GM18873 (cell line): ENCODE results near the gene ZFY.

Source experiments
- ATAC-seq: cut with Tn5 transposase; IDR thresholded peaks from one replicate; pipeline ENCODE4 v1.9.1; 2021; ENCODE audit warnings: mild to moderate bottlenecking, moderate library complexity, moderate number of reproducible peaks; ENCODE audit not compliant: unreplicated experiment, low FRiP score

The ZFY gene

GRCh38 chrY:2934861-2935715 lies at the start of gene ZFY:
ZFY (plus strand) TSS chrY:2935381; CDS start chrY:2953937, 18,556 bp downstream.
- no peak for ATAC-seq

DNA sequence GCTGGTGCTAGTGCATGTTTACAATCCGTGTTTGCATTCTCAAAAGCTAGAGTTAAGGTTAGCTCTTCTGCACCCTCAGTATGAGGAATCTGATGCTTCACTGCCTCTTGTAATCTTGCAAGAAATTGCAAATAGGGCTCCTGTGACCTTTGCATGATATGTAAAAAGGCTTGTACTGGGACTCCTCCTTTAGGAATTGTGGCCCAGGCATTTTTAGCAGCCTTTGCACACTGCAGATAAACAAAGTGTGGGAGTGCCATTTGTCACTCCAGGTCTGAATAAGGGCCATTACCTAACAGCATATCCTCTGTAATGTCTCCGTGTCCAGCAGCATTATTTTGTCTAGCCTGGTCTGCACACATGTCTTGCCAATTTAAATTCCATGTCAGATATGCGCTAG lies 49.3 kb upstream of the ZFY start:
- ATAC-seq = no peak

GRCh38 chrY:2887386-2887785 lies 47.8 kb upstream of the ZFY start:
- no peak for ATAC-seq

DNA sequence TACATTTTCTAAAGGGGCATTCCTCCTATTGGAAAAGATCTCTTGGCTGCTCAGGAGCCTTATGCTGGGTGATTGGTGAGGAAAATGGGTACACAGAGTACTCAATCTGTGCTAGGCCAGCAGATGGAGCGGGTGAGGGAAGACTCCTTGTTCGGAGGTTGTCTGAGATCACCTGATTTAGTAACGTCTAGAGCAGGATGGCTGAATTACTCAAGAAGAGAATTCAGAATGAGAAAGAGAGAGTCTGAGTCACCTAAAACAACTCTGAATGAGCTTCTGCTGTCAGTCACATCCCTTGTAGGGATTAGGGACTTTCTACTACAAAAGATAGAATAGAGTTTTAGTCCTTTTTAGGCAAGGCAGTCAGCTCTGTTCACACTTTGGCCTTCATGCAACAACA lies 47.2 kb upstream of the ZFY start:
- ATAC-seq = no peak

GRCh38 chrY:2893471-2893870 lies 41.7 kb upstream of the ZFY start:
- ATAC-seq = no peak

DNA sequence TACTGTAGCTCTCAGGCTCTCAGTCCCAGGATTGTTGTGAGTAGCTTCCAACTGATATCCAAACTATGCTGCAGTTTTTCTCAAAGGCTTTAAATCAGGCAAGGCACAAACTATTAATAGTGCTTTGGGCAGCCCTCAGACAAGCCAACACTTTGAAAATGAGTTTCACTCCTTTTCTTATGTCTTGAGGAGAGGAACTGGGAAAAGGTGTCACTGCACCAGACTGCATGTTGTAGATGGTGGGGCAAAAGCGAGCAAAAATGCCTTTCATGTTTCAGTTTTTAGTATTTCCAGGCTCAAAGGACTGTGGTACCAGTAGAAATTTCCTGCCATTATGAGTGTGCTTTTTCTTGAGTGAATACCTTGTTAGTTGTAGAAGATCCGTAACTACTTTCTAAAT lies 39.1 kb upstream of the ZFY start:
- no peak for ATAC-seq

- ATAC-seq = no peak
Observed at GRCh38 chrY:2907356-2907755, 27.8 kb upstream of the ZFY start.

DNA sequence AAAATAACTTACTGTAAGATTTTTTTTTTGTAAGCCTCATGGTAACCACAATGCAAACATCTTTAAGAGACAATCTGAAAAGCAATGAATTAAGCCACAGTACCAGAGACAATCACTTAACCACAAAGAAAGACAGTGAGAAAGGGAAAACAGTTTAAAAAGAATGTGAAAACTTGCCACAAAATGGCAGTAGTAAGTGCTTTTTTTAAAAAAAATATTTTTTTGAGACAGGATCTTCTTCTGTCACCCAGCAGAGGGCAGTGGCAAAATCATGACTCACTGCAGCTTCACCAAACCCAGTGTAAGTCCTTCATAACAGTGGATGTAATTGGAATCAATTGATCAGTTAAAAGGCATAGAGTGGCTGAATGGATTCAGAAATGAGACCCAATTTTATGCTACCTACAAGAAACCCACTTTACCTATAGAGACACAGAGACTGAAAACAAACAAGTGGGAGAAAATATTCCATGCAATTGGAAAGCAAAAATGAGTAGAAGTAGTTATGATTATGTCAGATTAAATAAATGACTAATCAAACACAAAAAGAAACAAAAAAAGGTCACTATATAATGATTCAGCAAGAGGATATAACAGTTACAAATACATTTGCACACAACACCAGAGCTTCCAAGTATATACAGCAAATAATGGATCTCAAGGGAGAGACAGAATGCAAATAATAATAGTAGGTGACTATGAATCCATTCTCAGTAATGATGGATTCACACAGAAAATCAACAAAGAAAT lies 21.9 kb upstream of the ZFY start:
- no peak for ATAC-seq

DNA sequence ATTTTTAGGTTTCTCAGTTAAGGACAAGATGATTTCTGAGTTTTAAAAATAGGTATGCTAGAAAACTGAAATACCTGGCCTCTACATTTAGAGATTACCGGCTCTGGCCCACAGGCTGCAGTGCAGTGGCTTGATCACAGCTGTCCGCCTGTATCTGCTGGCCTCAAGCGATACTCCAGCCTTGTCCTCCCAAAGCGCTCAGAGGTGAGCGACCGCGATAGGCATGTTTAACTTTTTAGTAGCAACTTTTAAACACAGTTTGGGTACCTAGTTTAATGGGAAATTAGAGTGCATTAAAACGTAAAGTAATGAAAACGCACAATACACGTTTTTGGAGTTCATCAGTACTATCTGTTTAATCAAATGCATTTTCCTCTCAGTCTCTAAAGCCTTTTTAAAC lies 1.1 kb upstream of the ZFY start:
- no peak for ATAC-seq

GRCh38 chrY:2935716-2936435 lies 695 bp downstream of the ZFY start:
- no peak for ATAC-seq

DNA sequence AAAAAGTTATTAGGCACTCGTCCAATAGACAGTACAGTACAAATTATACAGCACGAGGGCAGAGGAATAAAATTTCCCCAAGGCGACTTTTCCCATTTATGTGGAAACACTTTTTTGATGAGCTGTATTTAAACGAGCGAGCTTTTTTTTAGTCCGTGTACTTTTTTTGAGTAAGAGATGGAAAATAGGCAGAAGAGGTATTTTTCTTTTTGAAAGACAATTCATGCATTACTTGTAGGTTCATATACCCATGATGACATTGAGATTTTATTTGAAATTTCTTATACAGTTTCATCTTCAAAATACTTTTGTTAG lies 1.2 kb downstream of the ZFY start:
- ATAC-seq = no peak

- ATAC-seq = no peak
Observed at GRCh38 chrY:2937149-2937548, 2.0 kb downstream of the ZFY start.

DNA sequence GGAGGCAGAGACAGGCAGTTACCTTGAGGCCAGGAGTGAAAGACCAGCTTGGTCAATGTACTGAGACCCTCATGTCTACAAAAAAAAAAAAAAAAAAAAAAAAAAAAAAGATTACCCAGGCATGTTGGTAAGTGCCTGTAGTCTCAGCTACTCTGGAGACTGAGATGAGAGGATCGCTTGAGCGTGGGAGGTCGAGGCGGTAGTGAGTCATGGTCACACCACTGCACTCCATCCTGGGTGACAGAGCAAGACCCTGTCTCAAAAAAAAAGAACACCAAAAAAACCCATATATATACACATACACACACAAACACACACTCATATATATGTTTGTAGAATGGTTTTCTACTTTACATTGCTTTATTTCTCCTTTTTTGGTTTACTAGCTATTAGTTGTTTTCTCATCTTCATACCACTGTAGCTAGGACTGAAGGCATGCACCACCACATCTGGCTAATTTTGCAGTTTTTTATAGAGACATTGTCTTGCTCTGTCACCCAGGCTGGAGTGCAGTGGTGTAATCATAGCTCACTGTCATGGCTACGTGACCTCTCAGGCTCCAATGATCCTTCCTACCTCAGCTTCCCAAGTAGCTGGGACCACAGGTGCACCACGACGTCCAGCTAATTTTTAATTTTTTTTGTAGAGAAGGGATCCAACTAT lies 14.5 kb downstream of the ZFY start:
- ATAC-seq = no peak

DNA sequence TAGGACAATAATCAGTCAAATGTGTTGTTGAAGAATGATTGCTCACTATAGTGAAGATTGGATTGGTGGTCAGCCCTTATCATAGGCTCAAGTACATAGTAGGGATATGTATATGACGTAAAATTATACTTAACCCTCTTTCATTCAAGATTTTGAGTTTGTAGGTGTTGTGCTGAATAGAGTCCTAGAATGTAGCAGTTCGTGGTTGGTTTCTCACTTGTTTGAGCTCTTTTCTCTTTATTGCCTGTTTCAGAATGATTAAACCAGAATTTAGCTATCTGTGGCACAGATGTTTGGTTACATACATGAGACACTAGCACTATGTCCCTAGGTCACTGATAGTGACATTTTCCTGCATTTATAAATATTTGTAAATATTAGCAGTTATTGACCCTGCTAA lies 15.5 kb downstream of the ZFY start:
- no peak for ATAC-seq

DNA sequence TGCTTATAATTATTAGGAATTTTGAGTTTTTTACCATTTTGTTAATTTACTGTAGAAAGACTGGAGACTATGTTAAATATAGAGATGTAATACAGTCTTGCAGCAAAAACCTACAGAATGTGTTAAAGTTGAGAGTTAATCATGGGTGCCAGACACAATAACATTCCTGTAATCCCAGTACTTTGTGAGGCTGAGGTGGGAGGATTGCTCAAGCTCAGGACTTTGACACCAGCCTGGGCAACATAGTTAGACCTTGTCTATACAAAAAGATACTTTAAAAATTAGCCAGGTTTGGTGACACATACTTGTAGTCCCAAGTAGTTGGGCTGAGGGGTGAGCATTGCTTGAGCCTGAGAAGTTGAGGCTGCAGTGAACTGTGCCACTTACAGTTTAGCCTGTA lies 17.7 kb downstream of the ZFY start:
- no peak for ATAC-seq

GRCh38 chrY:2954735-2955134 lies 19.6 kb downstream of the ZFY start:
- no peak for ATAC-seq

DNA sequence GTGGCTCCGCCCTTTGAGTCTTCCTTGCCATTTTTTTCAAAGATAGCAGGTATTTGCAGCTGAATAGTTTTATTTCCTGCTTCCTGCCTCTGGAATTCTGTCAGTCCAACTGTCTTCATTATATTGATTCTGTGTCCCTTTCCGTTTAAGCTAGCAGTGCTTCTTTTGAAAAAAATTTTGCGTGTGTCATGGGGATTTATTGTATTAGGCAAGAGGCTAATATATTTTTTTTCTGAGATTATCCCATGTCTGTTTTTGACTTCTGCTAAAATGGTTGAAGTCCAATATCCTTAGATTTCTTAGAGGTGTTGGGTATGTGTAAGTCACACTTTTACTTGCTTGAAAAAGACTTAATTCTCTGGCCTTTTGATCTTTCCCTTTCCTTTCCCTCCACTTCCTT lies 20.4 kb downstream of the ZFY start:
- no peak for ATAC-seq

- no peak for ATAC-seq
Observed at GRCh38 chrY:2962061-2962460, 26.9 kb downstream of the ZFY start.

DNA sequence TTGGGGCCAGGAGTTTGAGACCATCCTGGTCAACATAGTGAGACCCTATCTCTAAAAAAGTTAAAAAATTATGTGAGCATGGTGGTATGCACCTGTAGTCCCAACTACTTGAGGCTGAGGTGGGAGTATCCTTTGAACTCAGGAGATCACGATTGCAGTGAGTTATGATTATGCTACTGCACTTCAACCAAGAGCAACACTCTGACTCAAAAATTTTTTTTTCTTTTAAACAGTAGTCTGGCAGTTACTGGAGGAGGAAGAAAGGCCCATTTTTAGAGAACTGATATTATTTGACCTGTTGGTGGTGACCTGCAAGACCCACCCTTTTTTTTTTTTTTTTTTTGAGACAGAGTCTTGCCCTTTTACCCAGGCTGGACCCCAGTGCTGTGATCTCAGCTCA lies 29.6 kb downstream of the ZFY start:
- no peak for ATAC-seq

GRCh38 chrY:2965629-2966028 lies 30.4 kb downstream of the ZFY start:
- no peak for ATAC-seq

- ATAC-seq = no peak
Observed at GRCh38 chrY:2969561-2969960, 34.4 kb downstream of the ZFY start.
